ENCODE measurements around the gene IGHMBP2.

The IGHMBP2 gene

GRCh38 chr11:68890490-68891231 is 13.0 kb upstream of the IGHMBP2 start:
- no peak for DNase-seq

- no peak for DNase-seq
Observed at GRCh38 chr11:68891351-68891948, 12.2 kb upstream of the IGHMBP2 start.

- DNase-seq: no peak
Observed at GRCh38 chr11:68892576-68892975, 11.1 kb upstream of the IGHMBP2 start.

GRCh38 chr11:68893282-68893681 is 10.4 kb upstream of the IGHMBP2 start:
- DNase-seq: no peak

- DNase-seq: peak; percentile 59
Observed at GRCh38 chr11:68896171-68896959, 7.3 kb upstream of the IGHMBP2 start.

- DNase-seq: peak; percentile 48
Observed at GRCh38 chr11:68897441-68897840, 6.2 kb upstream of the IGHMBP2 start.

- no peak for DNase-seq
Observed at GRCh38 chr11:68900835-68901381, 2.8 kb upstream of the IGHMBP2 start.

- peak; percentile 75 for DNase-seq
Observed at GRCh38 chr11:68904248-68904847, 657 bp downstream of the IGHMBP2 start.

- peak; percentile 44 for DNase-seq
Observed at GRCh38 chr11:68905421-68906360, 2.0 kb downstream of the IGHMBP2 start.

GRCh38 chr11:68908273-68908672 is 4.6 kb downstream of the IGHMBP2 start:
- no peak for DNase-seq

- DNase-seq: no peak
Observed at GRCh38 chr11:68910965-68911364, 7.3 kb downstream of the IGHMBP2 start.

GRCh38 chr11:68911731-68912130 is 8.0 kb downstream of the IGHMBP2 start:
- DNase-seq: no peak

GRCh38 chr11:68912254-68912653 is 8.6 kb downstream of the IGHMBP2 start:
- DNase-seq: no peak

- DNase-seq: no peak
Observed at GRCh38 chr11:68913188-68913587, 9.5 kb downstream of the IGHMBP2 start.

GRCh38 chr11:68914761-68915160 is 11.1 kb downstream of the IGHMBP2 start:
- no peak for DNase-seq

- no peak for DNase-seq
Observed at GRCh38 chr11:68916439-68916838, 12.7 kb downstream of the IGHMBP2 start.

GRCh38 chr11:68923614-68924013 is 19.9 kb downstream of the IGHMBP2 start:
- DNase-seq: no peak

- no peak for DNase-seq
Observed at GRCh38 chr11:68924073-68924925, 20.6 kb downstream of the IGHMBP2 start.

GRCh38 chr11:68925611-68926010 is 21.9 kb downstream of the IGHMBP2 start:
- no peak for DNase-seq

- no peak for DNase-seq
Observed at GRCh38 chr11:68927280-68928135, 23.8 kb downstream of the IGHMBP2 start.

Measured in activated effector memory CD4-positive, alpha-beta T cell treated with anti-CD3 and anti-CD28 coated beads, Interleukin-2, amount 50 U/mL, for 16 hours (primary cell).